Testis (tissue), 2 donors: ENCODE data around the gene CLEC12A.

Experiments
- POLR2A ChIP-seq: fragments of 450-650 bp; IDR thresholded peaks from one replicate; pipeline ENCODE4 v1.6.1; 2017; ENCODE audit warnings: antibody characterized with exemption, mild to moderate bottlenecking, moderate library complexity
- TF ChIP-seq, protein P1 (sequence below), 3 experiments: fragments of 450-650 bp in 2 of 3; fragments of 200-600 bp in 1 of 3; sonication (generic) in 1 of 3; IDR thresholded peaks; one replicate each; pipeline ENCODE4 v1.5.1; 2016 to 2019; ENCODE audit warnings: antibody characterized with exemption in 3 of 3, mild to moderate bottlenecking in 2 of 3, moderate library complexity in 1 of 3

DNA sequence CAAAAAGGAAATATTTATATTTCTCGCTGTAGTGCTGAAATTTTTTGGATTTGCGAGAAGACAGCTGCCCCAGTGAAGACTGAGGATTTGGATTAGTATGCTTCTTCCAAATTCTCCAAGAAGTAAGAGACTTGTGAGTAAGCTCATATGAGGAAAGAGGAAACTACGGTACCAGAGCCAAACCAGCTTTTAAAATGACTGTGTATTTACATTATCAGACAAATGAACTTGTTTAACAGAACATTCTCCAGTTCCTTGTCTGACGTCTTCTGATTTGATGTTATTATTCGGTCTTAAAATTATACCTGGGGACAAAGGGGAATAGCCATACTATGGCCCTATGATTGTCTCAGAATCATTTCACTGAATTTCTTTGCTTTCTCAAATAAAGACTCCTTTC, 47.2 kb downstream of the CLEC12A start:
- TF ChIP-seq, protein P1, sequence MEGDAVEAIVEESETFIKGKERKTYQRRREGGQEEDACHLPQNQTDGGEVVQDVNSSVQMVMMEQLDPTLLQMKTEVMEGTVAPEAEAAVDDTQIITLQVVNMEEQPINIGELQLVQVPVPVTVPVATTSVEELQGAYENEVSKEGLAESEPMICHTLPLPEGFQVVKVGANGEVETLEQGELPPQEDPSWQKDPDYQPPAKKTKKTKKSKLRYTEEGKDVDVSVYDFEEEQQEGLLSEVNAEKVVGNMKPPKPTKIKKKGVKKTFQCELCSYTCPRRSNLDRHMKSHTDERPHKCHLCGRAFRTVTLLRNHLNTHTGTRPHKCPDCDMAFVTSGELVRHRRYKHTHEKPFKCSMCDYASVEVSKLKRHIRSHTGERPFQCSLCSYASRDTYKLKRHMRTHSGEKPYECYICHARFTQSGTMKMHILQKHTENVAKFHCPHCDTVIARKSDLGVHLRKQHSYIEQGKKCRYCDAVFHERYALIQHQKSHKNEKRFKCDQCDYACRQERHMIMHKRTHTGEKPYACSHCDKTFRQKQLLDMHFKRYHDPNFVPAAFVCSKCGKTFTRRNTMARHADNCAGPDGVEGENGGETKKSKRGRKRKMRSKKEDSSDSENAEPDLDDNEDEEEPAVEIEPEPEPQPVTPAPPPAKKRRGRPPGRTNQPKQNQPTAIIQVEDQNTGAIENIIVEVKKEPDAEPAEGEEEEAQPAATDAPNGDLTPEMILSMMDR (IDR thresholded peaks at IDR 0.05), result no peak
- no peak for TF ChIP-seq POLR2A
